H9 (cell line): ENCODE data around the gene APOB. TPM values are rescaled to one million over a fixed set of nuclear protein-coding genes. Genes with fewer than 3 reads are reported as not detected.

Experiments
- DNase-seq: peaks from one replicate; pipeline ENCODE4 v3.0.0-alpha.2; 2017
- H2AFZ ChIP-seq: one replicate; pipeline ENCODE4 v1.6.1; 2013; ENCODE audit warnings: mild to moderate bottlenecking, low read length, control low read depth, moderate library complexity
- H2AK5ac ChIP-seq: 2 replicates; pipeline ENCODE4 v1.6.1; 2013; ENCODE audit warnings: low read length, control low read depth, mixed read lengths; ENCODE audit not compliant: insufficient read length
- H2BK120ac ChIP-seq: one replicate; pipeline ENCODE4 v1.6.1; 2013; ENCODE audit warnings: low read depth, mild to moderate bottlenecking, low read length, control low read depth, inconsistent platforms; ENCODE audit not compliant: poor library complexity, severe bottlenecking
- H2BK12ac ChIP-seq: 2 replicates; pipeline ENCODE4 v1.6.1; 2013; ENCODE audit warnings: low read length, control low read depth, mixed read lengths, low read depth; ENCODE audit not compliant: insufficient read length
- H2BK15ac ChIP-seq: 2 replicates; pipeline ENCODE4 v1.6.1; 2013; ENCODE audit warnings: low read depth, low read length, control low read depth
- H2BK20ac ChIP-seq: one replicate; pipeline ENCODE4 v1.6.1; 2013; ENCODE audit warnings: low read depth, mild to moderate bottlenecking, low read length, control low read depth, inconsistent platforms; ENCODE audit not compliant: poor library complexity, severe bottlenecking
- H2BK5ac ChIP-seq: 2 replicates; pipeline ENCODE4 v1.6.1; 2013; ENCODE audit warnings: low read length, control low read depth, mixed read lengths; ENCODE audit not compliant: insufficient read length
- H3K14ac ChIP-seq: 2 replicates; pipeline ENCODE4 v1.6.1; 2013; ENCODE audit warnings: low read length, control low read depth; ENCODE audit not compliant: insufficient read depth
- H3K18ac ChIP-seq: 2 replicates; pipeline ENCODE4 v1.6.1; 2013; ENCODE audit warnings: low read depth, mild to moderate bottlenecking, mixed read lengths, low read length, control low read depth; ENCODE audit not compliant: insufficient read length
- H3K23ac ChIP-seq: 2 replicates; pipeline ENCODE4 v1.6.1; 2013; ENCODE audit warnings: low read length, control low read depth, mixed read lengths, low read depth; ENCODE audit not compliant: insufficient read length
- H3K23me2 ChIP-seq: 2 replicates; pipeline ENCODE4 v1.6.1; 2013; ENCODE audit warnings: low read depth, mild to moderate bottlenecking, mixed read lengths, low read length, control low read depth; ENCODE audit not compliant: insufficient read length, poor library complexity, severe bottlenecking
- H3K27ac ChIP-seq: 2 replicates; pipeline ENCODE4 v1.5.1; 2013; ENCODE audit warnings: low read length, control low read depth, mixed read lengths, low read depth; ENCODE audit not compliant: insufficient read length
- H3K27me3 ChIP-seq: 2 replicates; pipeline ENCODE4 v1.6.1; 2013; ENCODE audit warnings: low read length, control low read depth, inconsistent platforms; ENCODE audit not compliant: insufficient read depth
- H3K4ac ChIP-seq: 2 replicates; pipeline ENCODE4 v1.6.1; 2013; ENCODE audit warnings: low read depth, mild to moderate bottlenecking, control low read depth, inconsistent platforms, low read length, moderate library complexity
- H3K4me1 ChIP-seq: 2 replicates; pipeline ENCODE4 v1.6.1; 2013; ENCODE audit warnings: low read length, control low read depth, inconsistent platforms; ENCODE audit not compliant: insufficient read depth
- H3K4me2 ChIP-seq: 2 replicates; pipeline ENCODE4 v1.6.1; 2013; ENCODE audit warnings: low read length, control low read depth, mixed read lengths; ENCODE audit not compliant: insufficient read length, insufficient read depth
- H3K56ac ChIP-seq: 2 replicates; pipeline ENCODE4 v1.6.1; 2013; ENCODE audit warnings: low read depth, mild to moderate bottlenecking, mixed read lengths, low read length, control low read depth; ENCODE audit not compliant: insufficient read length
- H3K79me1 ChIP-seq: 2 replicates; pipeline ENCODE4 v1.6.1; 2013; ENCODE audit warnings: low read depth, mild to moderate bottlenecking, moderate library complexity, low read length, control low read depth, inconsistent platforms; ENCODE audit not compliant: insufficient read depth, poor library complexity, severe bottlenecking
- H3K79me2 ChIP-seq: 2 replicates; pipeline ENCODE4 v1.6.1; 2013; ENCODE audit warnings: low read length, control low read depth, inconsistent platforms; ENCODE audit not compliant: insufficient read depth
- H3K9ac ChIP-seq: 2 replicates; pipeline ENCODE4 v1.6.1; 2013; ENCODE audit warnings: low read length, control low read depth, mixed read lengths; ENCODE audit not compliant: insufficient read length; ENCODE audit errors: extremely low read depth
- H3K9me3 ChIP-seq: one replicate; pipeline ENCODE4 v1.6.1; 2013; ENCODE audit warnings: low read depth, low read length, inconsistent platforms; ENCODE audit not compliant: control insufficient read depth
- H3T11ph ChIP-seq: one replicate; pipeline ENCODE4 v1.6.1; 2013; ENCODE audit warnings: mild to moderate bottlenecking, low read length, control low read depth, inconsistent platforms
- H4K20me1 ChIP-seq: one replicate; pipeline ENCODE4 v1.6.1; 2013; ENCODE audit not compliant: control insufficient read depth, insufficient read length, insufficient read depth
- H4K5ac ChIP-seq: 2 replicates; pipeline ENCODE4 v1.6.1; 2013; ENCODE audit warnings: low read depth, mild to moderate bottlenecking, mixed read lengths, low read length, control low read depth; ENCODE audit not compliant: insufficient read length
- H4K8ac ChIP-seq: replicated peaks from 2 replicates; pipeline ENCODE4 v1.6.1; 2013; ENCODE audit warnings: low read length, control low read depth, mixed read lengths, low read depth; ENCODE audit not compliant: insufficient read length
- H4K91ac ChIP-seq: 2 replicates; pipeline ENCODE4 v1.6.1; 2013; ENCODE audit warnings: low read depth, mild to moderate bottlenecking, moderate library complexity, mixed read lengths, low read length, control low read depth; ENCODE audit not compliant: insufficient read length
- H3K27ac Mint-ChIP-seq, 3 experiments: 2 replicates in 2 of 3; 3 replicates in 1 of 3; pipeline ENCODE4 v1.8.0; 2020 to 2021; ENCODE audit warnings: mixed read lengths in 3 of 3, mild to moderate bottlenecking in 1 of 3, moderate library complexity in 1 of 3
- H3K27me3 Mint-ChIP-seq: 2 replicates; pipeline ENCODE4 v1.8.0; 2021; ENCODE audit warnings: low read depth, mild to moderate bottlenecking, moderate library complexity, mixed read lengths
- H3K36me3 Mint-ChIP-seq, 3 experiments: 2 replicates in 2 of 3; 3 replicates in 1 of 3; pipeline ENCODE4 v1.8.0; 2020 to 2021; ENCODE audit warnings: low read depth in 3 of 3, mixed read lengths in 3 of 3; ENCODE audit not compliant: insufficient read depth in 1 of 3
- H3K4me1 Mint-ChIP-seq, 2 experiments: 2 replicates each; pipeline ENCODE4 v1.8.0; 2020; ENCODE audit warnings: mixed read lengths in 2 of 2
- H3K4me3 Mint-ChIP-seq, 2 experiments: 2 replicates in 1 of 2; 3 replicates in 1 of 2; pipeline ENCODE4 v1.8.0; 2020 to 2021; ENCODE audit warnings: mild to moderate bottlenecking in 2 of 2, mixed read lengths in 2 of 2, moderate library complexity in 1 of 2
- H3K9me3 Mint-ChIP-seq, 2 experiments: 2 replicates in 1 of 2; 3 replicates in 1 of 2; pipeline ENCODE4 v1.8.0; 2020; ENCODE audit warnings: mild to moderate bottlenecking in 2 of 2, mixed read lengths in 2 of 2, moderate library complexity in 1 of 2
- WGBS: extraction: QIAGEN DNeasy Blood & Tissue Kit; methylation state at CpG from one replicate; pipeline ENCODE4 v1.1.7; 2013; ENCODE audit warnings: missing lambda C conversion rate, low lambda C conversion rate, mixed read lengths; ENCODE audit not compliant: insufficient read length; ENCODE audit errors: extremely low coverage; 5-methylcytosine and 5-hydroxymethylcytosine counted together
- total RNA-seq: library from RNA; stranded (reverse); gene quantifications from 2 replicates; pipeline ENCODE4 v1.2.1, GENCODE V29; 2021
- TF ChIP-seq, protein P1 (sequence below): fragments of 200-600 bp; sonication (generic); conservative IDR thresholded peaks from 3 replicates; pipeline ENCODE4 v1.8.0; 2021; ENCODE audit warnings: antibody characterized with exemption, mild to moderate bottlenecking

Gene APOB
- total RNA-seq, 1 experiment from 2014 or later = 0.26 TPM

DNA sequence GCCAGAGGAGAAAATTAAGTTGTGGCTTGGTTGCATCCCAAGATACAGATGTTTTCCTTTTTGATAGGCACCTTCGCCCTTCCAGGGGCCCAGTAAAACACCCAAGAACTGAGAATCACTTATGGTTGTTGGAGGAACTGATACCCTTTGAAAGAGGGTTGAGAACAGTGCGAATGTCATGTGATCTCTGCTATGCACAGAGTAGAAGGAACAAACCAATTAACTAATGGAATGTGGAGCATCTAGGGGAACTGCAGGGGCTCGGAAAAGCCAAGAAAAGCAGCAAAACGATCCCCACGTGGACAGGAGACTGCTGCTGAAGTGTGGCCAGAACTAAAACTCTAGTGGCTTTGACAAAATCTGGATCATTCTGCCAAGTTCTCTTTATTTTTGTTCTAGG lies 58.8 kb downstream of the APOB start:
- Histone ChIP-seq H3K23me2 (no peaks in the 10 kb centered on the region), H2BK12ac (no peak overlapping the region), H3K79me1 (no peaks in the 10 kb centered on the region), H3K4me1 (no peaks in the 10 kb centered on the region; the same call in none of the 2 replicates), H3K9me3 (no peaks in the 10 kb centered on the region), H4K5ac (no peak overlapping the region), H3K56ac (no peak overlapping the region), H2AFZ (no peak overlapping the region), H3K14ac (no peak overlapping the region), H2BK20ac (no peak overlapping the region), H3K18ac (no peak overlapping the region), H2BK15ac (no peak overlapping the region), H3K9ac (no peak overlapping the region), H3K4ac (no peak overlapping the region), H2BK5ac (no peak overlapping the region), H2BK120ac (no peak overlapping the region), H2AK5ac (no peak overlapping the region), H3K27me3 (no peaks in the 10 kb centered on the region), H4K8ac (no peak overlapping the region), H3K23ac (no peak overlapping the region), H4K20me1 (no peaks in the 10 kb centered on the region), H3T11ph (no peak overlapping the region), H4K91ac (no peak overlapping the region), H3K79me2 (no peaks in the 10 kb centered on the region), H3K4me2 (no peak overlapping the region), H3K27ac (no peak overlapping the region)
- no peaks in the 10 kb centered on the region for H3K36me3 Mint-ChIP-seq
- DNase-seq = no peak
- TF ChIP-seq, protein P1, sequence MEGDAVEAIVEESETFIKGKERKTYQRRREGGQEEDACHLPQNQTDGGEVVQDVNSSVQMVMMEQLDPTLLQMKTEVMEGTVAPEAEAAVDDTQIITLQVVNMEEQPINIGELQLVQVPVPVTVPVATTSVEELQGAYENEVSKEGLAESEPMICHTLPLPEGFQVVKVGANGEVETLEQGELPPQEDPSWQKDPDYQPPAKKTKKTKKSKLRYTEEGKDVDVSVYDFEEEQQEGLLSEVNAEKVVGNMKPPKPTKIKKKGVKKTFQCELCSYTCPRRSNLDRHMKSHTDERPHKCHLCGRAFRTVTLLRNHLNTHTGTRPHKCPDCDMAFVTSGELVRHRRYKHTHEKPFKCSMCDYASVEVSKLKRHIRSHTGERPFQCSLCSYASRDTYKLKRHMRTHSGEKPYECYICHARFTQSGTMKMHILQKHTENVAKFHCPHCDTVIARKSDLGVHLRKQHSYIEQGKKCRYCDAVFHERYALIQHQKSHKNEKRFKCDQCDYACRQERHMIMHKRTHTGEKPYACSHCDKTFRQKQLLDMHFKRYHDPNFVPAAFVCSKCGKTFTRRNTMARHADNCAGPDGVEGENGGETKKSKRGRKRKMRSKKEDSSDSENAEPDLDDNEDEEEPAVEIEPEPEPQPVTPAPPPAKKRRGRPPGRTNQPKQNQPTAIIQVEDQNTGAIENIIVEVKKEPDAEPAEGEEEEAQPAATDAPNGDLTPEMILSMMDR = no peak
- H3K4me1 Mint-ChIP-seq = peaks cover 7 to 11% of the 10 kb centered on the region in 2 experiments
- no peaks in the 10 kb centered on the region for H3K9me3 Mint-ChIP-seq
- H3K27me3 Mint-ChIP-seq = peaks cover 3% of the 10 kb centered on the region
- no peak overlapping the region for H3K4me3 Mint-ChIP-seq
- H3K27ac Mint-ChIP-seq = no peak overlapping the region
- no CpG with 5 or more reads among the region's 5 CpGs for WGBS
